Stimulated activated CD8-positive, alpha-beta memory T cell treated with anti-CD3 and anti-CD28 coated beads, Interleukin-7, amount 100 ng/mL, for 48 hours (primary cell): ENCODE results near the gene WDR54.
A peak's percentile ranks its signal among the peaks of the same experiment; 100 is the strongest.
"Not testable (repeated sequence)": the region's sequence is repeated elsewhere in the genome, so short reads cannot be mapped to it uniquely, and the experiment has no call there.

ENCODE experiments used
- DNase-seq, 2 donors: peaks; one replicate each; pipeline ENCODE4 v3.0.0-alpha.2; 2020; ENCODE audit warnings: low read depth in 1 of 2; ENCODE audit errors: extremely low read depth in 1 of 2

WDR54 gene

GRCh38 chr2:74450570-74451190 lies 29.1 kb downstream of the WDR54 start:
- DNase-seq: no peak

GRCh38 chr2:74454654-74455511 lies 33.4 kb downstream of the WDR54 start, which contains the start of gene INO80B:
INO80B (plus strand) TSS chr2:74455087; CDS start chr2:74455117, 30 bp downstream.
- peak; percentile 90 to 96 for DNase-seq

DNA sequence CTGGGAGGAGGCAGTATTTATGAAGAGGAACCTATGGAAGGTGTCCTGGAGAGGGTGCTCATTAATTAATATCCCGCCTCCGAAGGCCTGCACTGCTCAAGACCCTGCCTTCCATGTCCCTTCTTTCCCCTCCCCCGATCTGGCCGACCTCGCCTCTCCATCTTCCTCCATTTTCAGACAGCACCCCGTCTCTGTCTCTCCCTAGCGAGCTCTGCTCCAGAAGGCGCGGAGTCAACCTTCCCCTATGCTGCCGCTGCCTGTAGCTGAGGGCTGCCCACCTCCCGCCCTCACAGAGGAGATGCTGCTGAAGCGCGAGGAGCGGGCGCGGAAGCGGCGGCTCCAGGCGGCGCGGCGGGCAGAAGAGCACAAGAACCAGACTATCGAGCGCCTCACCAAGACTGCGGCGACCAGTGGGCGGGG lies 35.6 kb downstream of the WDR54 start:
- no peak for DNase-seq

DNA sequence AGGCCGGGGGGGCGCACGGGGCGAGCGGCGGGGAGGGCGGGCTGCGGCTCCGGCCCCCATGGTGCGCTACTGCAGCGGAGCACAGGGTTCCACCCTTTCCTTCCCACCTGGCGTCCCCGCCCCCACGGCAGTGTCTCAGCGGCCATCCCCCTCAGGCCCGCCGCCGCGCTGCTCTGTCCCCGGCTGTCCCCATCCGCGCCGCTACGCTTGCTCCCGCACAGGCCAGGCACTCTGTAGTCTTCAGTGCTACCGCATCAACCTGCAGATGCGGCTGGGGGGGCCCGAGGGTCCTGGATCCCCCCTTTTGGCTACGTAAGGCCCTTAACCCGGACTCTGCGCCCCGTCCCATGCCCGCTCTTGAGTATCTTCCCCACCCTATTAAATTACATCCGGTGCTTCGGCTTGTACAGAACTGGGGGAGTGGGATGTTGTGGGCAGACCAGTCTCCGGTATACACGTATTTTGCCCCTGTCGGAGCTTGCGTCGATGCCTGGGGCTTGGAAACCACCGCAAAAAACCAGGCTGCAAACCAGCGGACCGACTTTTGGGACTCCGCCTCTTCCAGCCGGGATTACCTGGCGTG lies 36.1 kb downstream of the WDR54 start:
- peak; percentile 71 to 80 for DNase-seq

DNA sequence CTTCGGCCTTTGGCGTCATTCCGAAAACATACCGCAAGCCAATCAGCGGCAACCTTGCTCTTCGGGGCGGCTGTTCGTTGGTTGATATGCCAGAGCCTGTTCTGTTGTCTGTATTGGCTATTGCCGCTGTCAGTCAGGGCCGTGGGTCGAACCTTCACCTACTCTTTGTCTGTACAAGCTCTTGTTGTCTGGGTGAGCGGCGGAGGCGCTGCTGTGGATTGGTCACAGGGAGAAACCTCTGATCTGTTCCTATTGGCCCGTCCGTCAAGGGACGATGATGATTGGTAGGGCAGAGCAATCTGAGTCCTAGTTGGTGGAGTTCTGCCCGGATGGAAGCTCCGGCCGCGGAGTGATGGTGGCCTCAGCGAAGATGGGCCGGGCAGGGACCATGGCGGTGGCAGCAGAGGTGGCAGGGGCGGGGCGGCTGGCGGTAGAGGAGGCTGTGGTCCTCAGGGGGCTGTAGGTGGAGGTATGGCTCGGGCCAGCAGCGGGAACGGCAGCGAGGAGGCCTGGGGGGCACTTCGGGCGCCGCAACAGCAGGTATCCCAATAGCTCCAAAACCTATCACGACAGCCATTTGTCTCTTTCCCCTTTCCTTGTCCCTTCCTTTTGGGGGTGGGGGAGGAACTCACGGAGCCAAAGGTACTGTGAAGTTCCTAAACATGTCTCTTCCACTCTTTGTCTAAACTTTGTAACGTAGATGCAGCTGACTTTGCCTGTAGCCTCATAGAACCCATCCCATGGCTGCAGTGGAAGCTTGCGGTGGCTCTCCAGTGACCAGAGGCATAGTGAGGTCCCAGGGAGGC lies 36.8 kb downstream of the WDR54 start, which contains the start of gene WBP1:
WBP1 (plus strand) TSS at position 307 of the 806 bp plus-strand sequence; CDS start at position 472, 165 bp downstream.
- peak; percentile 95 to 100 for DNase-seq

GRCh38 chr2:74458938-74459363 lies 37.4 kb downstream of the WDR54 start:
- no peak for DNase-seq

GRCh38 chr2:74459503-74460118 lies 38.1 kb downstream of the WDR54 start:
- DNase-seq: not testable (repeated sequence)

DNA sequence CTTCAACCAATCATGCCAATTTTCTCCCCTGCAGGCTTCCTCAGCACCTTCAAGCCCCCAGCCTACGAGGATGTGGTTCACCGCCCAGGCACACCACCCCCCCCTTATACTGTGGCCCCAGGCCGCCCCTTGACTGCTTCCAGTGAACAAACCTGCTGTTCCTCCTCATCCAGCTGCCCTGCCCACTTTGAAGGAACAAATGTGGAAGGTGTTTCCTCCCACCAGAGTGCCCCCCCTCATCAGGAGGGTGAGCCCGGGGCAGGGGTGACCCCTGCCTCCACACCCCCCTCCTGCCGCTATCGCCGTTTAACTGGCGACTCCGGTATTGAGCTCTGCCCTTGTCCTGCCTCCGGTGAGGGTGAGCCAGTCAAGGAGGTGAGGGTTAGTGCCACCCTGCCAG lies 38.7 kb downstream of the WDR54 start:
- DNase-seq: not testable (repeated sequence)

DNA sequence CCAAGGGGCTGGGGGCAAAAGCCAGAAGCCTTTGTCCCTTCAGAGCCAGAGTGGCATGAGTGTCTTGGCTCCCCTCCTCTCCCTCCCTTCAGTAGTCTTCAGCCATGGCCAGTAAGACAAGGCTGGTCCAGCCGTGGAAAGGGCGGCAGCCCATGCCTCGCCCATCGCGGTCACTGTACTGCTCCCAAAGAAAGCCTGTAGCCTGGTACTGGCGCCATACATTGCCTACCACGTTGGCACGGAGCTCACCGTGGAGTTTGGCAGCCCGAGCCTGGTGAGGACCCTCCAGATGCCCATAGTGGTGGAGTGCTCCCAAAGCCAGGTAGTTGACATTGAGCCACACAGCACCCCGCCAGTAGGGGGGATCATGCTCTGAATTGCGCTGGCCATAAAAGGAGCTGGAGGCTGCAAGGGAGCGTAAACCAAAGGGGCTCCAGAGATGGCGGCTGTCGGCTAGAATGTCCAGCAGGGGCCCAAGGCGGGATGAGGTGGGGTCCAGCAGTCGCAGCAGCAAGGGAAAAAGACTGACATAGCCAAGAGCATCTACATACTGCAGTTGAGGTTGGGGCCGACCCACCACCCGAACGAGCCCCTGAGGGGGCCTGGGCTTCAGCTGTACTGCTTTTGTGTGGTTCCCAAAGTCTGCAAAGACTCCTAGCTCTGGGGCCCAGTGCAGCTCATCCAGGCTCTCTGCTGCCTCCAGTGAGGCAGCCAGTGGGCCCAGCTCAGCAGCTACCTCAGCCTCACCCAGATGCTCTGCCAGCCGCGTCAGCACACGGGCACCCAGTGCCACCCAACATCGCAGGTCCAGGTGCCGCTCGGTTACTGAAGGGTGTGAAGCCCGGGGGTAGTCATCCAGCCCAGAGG lies 39.9 kb downstream of the WDR54 start:
- no peak for DNase-seq

- no peak for DNase-seq
Observed at GRCh38 chr2:74462054-74462785, 40.7 kb downstream of the WDR54 start.

DNA sequence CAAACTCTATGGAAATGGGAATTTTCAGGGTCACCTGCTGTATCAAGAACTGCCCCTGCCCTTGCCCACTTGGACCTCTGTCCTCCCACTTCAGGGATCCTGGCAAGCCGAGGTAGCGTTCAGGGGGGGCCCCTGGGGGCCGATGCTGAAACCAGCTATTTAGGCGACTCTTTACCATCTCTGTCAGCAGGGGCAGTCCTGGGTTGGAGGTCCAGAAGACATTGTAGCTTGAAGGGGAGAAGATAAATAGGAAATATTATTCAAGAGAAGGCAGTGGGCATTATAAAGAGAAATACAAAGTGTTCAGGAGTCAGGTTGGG lies 41.2 kb downstream of the WDR54 start:
- no peak for DNase-seq

- DNase-seq: no peak
Observed at GRCh38 chr2:74464406-74464805, 42.9 kb downstream of the WDR54 start.

DNA sequence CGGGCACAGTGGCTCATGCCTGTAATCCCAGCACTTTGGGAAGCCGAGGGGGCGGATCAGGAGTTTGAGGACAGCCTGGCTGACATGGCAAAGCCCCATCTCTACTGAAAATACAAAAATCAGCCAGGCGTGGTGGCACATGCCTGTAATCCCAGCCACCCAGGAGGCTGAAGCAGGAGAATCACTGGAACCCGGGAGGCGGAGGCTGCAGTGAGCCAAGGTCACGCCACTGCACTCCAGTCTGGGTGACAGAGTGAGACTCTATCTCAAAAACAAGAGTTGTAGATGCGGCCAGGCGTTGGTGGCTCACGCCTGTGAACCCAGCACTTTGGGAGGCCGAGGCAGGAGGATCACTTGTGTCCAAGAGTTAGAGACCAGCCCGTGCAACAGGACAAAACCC lies 49.2 kb downstream of the WDR54 start:
- DNase-seq: not testable (repeated sequence)

DNA sequence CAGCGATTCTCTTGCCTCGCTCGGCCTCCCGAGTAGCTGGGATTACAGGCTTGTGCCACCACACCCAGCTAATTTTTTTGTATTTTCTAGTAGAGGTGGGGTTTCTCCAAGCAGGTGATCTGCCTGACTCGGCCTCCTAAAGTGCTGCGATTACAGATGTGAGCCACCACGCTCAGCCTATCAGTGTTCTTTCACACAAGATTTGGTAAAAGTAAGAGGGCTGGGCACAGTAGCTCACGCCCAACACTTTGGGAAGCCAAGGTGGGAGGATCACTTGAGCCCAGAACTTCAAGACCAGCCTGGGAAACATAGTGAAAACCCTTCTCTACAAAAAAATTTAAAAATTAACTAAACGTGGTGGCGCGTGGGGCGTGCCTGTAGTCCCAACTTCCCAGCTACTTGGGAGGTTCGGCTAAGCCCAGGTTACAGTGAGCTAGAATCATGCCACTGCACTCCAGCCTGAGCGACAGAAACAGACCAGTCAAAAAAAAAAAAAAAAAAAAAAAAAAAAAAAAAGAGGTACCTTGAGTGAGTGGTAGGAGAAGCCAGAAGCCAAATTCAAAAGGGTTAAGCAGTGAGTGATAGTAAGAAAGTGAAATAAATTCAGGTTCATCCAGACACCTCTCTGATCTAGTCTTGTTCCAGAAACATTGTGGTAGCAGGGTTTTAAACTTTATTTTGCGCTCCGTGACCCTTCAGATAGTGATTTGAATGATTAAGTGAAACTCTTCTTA lies 50.0 kb downstream of the WDR54 start:
- no peak for DNase-seq

DNA sequence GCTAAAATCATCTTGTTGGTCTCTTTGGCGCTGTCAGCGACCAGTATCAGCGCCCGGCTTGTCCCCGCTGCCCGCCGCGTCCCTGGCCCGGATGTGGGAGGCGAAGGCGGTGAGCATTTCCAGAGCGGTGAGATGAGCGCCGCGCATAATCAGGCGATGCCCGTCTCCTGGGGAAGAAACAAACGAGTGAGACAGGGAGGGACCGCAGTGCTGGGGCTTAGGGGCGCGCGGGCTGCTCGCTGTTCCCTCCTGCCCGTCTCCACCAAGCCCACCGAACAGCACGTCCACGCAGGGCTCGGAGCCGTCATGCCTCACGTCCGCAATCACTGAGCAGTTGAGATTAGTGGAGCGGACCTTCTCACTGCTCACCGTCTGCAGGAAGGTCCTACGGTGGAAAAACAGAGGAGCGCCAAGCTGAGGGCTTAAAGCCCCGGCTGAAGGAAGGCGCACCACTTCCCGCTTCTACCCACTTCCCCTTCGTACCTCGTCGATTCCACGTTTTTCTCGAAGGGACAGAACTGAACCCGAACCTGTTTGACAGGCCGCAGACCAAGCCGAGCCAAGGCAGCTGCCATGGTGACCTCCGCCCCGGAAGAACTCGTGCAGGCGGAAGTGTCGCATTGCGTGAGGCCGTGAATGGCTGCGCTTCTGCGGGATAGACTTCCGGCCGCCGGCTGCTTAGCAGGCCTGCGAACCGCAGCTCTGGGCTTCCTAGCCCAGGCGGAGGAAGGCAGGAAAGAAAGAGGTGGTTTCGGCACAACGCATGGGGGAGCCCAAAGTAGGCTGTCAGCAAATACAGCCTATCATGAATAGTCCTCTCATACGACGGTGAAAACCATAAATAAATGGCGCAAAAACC lies 50.8 kb downstream of the WDR54 start, which contains the start of gene MRPL53:
MRPL53 (minus strand) TSS at position 595 of the 859 bp plus-strand sequence; CDS start at position 575, 20 bp downstream.
- peak; percentile 84 to 91 for DNase-seq

DNA sequence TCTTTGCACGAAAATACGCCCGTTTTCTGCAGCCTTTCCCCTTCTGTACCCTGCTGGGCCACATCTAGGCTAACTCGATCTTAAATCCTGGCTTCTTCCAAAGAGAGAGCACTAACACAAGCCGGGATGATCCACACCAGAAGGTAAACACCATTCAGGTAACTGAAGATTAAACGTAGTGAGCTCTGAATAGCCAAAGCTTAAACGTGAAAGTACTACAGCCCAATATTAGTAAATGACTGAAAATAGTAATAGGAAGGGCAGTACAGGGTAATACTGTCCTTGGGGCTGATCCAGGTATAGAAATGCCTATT lies 51.4 kb downstream of the WDR54 start:
- DNase-seq: no peak

GRCh38 chr2:74474481-74474880 lies 53.0 kb downstream of the WDR54 start:
- DNase-seq: no peak
